Spleen (tissue), 11 donors: ENCODE results near the gene MCTP1. TPM values are rescaled to one million over a fixed set of nuclear protein-coding genes. Genes with fewer than 3 reads are reported as not detected.

Experiments used
- DNase-seq: peaks from one replicate; pipeline ENCODE4 v3.0.0-alpha.2; 2020
- H3K27ac ChIP-seq, 8 donors: fragments of 200-600 bp; sonication (generic) in 7 of 8; 1 replicate in 4 of 8; 2 replicates in 4 of 8; pipeline versions ENCODE4 v1.5.0 to v1.8.0; 2016 to 2021; ENCODE audit warnings: inconsistent platforms in 4 of 8, mild to moderate bottlenecking in 4 of 8, moderate library complexity in 1 of 8
- H3K27me3 ChIP-seq, 7 donors: fragments of 200-600 bp; sonication (generic) in 6 of 7; replicated peaks in 1 of 7; 1 replicate in 4 of 7; 2 replicates in 3 of 7; pipeline versions ENCODE4 v1.5.0 to v1.8.0; 2016 to 2021; ENCODE audit warnings: inconsistent platforms in 3 of 7, mild to moderate bottlenecking in 1 of 7
- H3K36me3 ChIP-seq, 6 donors: fragments of 200-600 bp; sonication (generic) in 5 of 6; 1 replicate in 4 of 6; 2 replicates in 2 of 6; pipeline versions ENCODE4 v1.5.0 to v1.8.0; 2016 to 2021; ENCODE audit warnings: inconsistent platforms in 2 of 6
- H3K4me1 ChIP-seq, 6 donors: fragments of 200-600 bp; sonication (generic) in 5 of 6; 1 replicate in 3 of 6; 2 replicates in 3 of 6; pipeline versions ENCODE4 v1.5.0 to v1.8.0; 2016 to 2021; ENCODE audit warnings: inconsistent platforms in 3 of 6
- H3K4me3 ChIP-seq, 8 donors: fragments of 200-600 bp; sonication (generic) in 7 of 8; 1 replicate in 4 of 8; 2 replicates in 4 of 8; pipeline versions ENCODE4 v1.5.0 to v1.8.0; 2016 to 2021; ENCODE audit warnings: inconsistent platforms in 4 of 8, mild to moderate bottlenecking in 4 of 8, moderate library complexity in 2 of 8
- H3K9me3 ChIP-seq, 8 donors: fragments of 200-600 bp; sonication (generic) in 7 of 8; 1 replicate in 4 of 8; 2 replicates in 4 of 8; pipeline versions ENCODE4 v1.5.0 to v1.8.0; 2016 to 2021; ENCODE audit warnings: inconsistent platforms in 4 of 8
- POLR2A ChIP-seq, 3 donors: fragments of 450-650 bp; IDR thresholded peaks; one replicate each; pipeline ENCODE4 v1.5.1; 2017; ENCODE audit warnings: antibody characterized with exemption in 3 of 3, mild to moderate bottlenecking in 1 of 3
- POLR2AphosphoS5 ChIP-seq, 3 donors: sonication (generic); formaldehyde crosslinking; IDR thresholded peaks; one replicate each; pipeline ENCODE4 v1.5.1; 2017; ENCODE audit warnings: antibody characterized with exemption in 3 of 3
- WGBS, 5 donors: extraction: QIAGEN DNeasy Blood & Tissue Kit in 3 of 5; methylation state at CpG; one replicate each; pipeline versions ENCODE4 v1.1.5 to v1.1.7; 2013 to 2018; 5-methylcytosine and 5-hydroxymethylcytosine counted together
- intact Hi-C: fragments of 100-400 bp; cut with DNase I; formaldehyde crosslinking; loops from one replicate; pipeline ENCODE4 v1.15.0; 2023; ENCODE audit warnings: low total_unique reads
- polyA plus RNA-seq, 3 donors: library from polyadenylated mRNA; stranded (reverse); fragments of 200-250 nt; gene quantifications; one replicate each; pipeline ENCODE4 v1.2.1, GENCODE V29; 2013
- total RNA-seq, 7 donors: library from RNA; depleted of rRNA in 3 of 7; stranded (reverse); fragments of >200 nt in 3 of 7; fragmentation: NEBNext Ultra II Directional in 4 of 7; extraction: Animal tissue kit (Norgen Biotek cat#: 25700) in 4 of 7; gene quantifications; one replicate each; pipeline versions ENCODE4 v1.1.0 to v1.2.1, GENCODE V29; 2016 to 2021
- TF ChIP-seq, protein P1 (sequence below), 11 experiments: fragments of 200-600 bp in 7 of 11; fragments of 450-650 bp in 4 of 11; sonication (generic) in 4 of 11; IDR thresholded peaks in 8 of 11; conservative IDR thresholded peaks in 3 of 11; 1 replicate in 7 of 11; 2 replicates in 4 of 11; pipeline versions ENCODE4 v1.4.0 to v1.8.0; 2016 to 2021; ENCODE audit warnings: antibody characterized with exemption in 11 of 11, inconsistent platforms in 4 of 11, mild to moderate bottlenecking in 1 of 11
- donor health status: healthy with polysubstance abuse.
- donor health status: DM: no; HTN: no; CAD: no; lungs with moderate emphysema.
- donor health status: DM: no; HTN: no; CAD: no.
- donor health status: Bipolar disorder and iron deficiency.
- donor health status: healthy.
- donor health status: DM: no; HTN: no; CAD: no.
- donor health status: DM: yes; HTN: yes; CAD: no.

The MCTP1 gene
- total and polyA plus RNA-seq, 10 donors = 1.2 to 57.2 (median 29.4) TPM

DNA sequence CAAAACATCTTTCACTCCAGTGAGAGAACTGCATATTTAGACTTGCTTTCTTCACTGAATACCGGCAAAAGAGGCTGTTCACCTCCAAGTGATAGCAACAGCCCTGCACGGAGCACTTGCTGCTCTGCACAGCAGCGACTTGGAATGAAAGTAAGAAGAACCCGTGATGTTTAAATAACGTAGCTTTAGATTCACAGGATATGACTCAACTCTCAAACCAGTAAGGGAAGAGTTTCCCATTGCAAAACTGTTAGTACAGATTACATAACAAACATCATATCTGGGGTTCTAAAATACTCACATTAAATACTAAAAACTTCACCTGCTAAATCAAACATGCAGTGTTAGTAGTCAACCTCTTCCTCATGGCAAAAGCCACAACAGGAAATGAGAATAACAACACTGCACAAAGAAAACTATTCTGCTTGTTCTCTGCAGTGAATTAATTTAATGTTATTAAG lies 203.4 kb downstream of the MCTP1 start:
- intact Hi-C loops = no loop called here
- Histone ChIP-seq H3K27me3 (no peaks in the 10 kb centered on the region), H3K9me3 (no peaks in the 10 kb centered on the region), H3K4me1 (peaks cover 0 to 32% (median 3%) of the 10 kb centered on the region in 6 donors), H3K36me3 (no peaks in the 10 kb centered on the region), H3K27ac (peak overlapping the region in 7 of 8 donors; percentile 44 to 86 (median 82)), H3K4me3 (peak overlapping the region in 7 of 8 donors; percentile 1 to 60 (median 27))
- DNase-seq = peak; percentile 84
- TF ChIP-seq POLR2AphosphoS5 (IDR thresholded peaks at IDR 0.05) = peak in 1 of 3 donors; percentile 93
- peak; percentile 44 to 69 (median 62) for TF ChIP-seq POLR2A (IDR thresholded peaks at IDR 0.05)
- TF ChIP-seq, protein P1, sequence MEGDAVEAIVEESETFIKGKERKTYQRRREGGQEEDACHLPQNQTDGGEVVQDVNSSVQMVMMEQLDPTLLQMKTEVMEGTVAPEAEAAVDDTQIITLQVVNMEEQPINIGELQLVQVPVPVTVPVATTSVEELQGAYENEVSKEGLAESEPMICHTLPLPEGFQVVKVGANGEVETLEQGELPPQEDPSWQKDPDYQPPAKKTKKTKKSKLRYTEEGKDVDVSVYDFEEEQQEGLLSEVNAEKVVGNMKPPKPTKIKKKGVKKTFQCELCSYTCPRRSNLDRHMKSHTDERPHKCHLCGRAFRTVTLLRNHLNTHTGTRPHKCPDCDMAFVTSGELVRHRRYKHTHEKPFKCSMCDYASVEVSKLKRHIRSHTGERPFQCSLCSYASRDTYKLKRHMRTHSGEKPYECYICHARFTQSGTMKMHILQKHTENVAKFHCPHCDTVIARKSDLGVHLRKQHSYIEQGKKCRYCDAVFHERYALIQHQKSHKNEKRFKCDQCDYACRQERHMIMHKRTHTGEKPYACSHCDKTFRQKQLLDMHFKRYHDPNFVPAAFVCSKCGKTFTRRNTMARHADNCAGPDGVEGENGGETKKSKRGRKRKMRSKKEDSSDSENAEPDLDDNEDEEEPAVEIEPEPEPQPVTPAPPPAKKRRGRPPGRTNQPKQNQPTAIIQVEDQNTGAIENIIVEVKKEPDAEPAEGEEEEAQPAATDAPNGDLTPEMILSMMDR (IDR thresholded peaks at IDR 0.05 in 8 of 11, conservative IDR thresholded peaks at IDR 0.05 in 3 of 11) = no peak
- 2 to 8% (median 6%) methylated on average over 5 of the region's 5 CpGs for WGBS, 5 donors

DNA sequence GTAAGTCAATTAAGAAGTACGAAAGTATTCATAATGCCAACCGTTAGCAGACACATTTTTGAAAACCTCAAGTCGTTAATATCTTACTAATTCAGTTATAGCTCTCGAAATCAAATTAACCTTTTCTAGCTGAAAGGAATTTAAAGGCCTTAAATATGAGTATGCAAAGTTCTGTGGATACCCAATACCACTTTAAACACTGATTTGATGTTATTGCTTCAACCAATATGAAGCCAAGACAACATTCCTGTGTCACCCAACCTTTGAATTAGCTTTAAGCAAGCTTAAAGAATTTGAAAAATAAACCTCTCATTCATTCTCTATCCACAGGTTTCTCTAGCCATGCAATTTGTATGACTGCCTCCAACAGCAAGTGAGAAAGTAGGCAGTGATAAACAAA lies 204.5 kb downstream of the MCTP1 start:
- DNase-seq = no peak
- H3K36me3 ChIP-seq = no peaks in the 10 kb centered on the region
- intact Hi-C loops = no loop called here
- 36 to 56% (median 49%) methylated on average over 4 of the region's 4 CpGs for WGBS, 5 donors
- H3K4me1 ChIP-seq = peaks cover 0 to 41% (median 3%) of the 10 kb centered on the region in 6 donors
- peak overlapping the region in 6 of 8 donors; percentile 44 to 86 (median 82) for H3K27ac ChIP-seq
- H3K4me3 ChIP-seq = peak overlapping the region in 5 of 8 donors; percentile 20 to 60 (median 33)
- no peak for TF ChIP-seq POLR2A (IDR thresholded peaks at IDR 0.05)
- TF ChIP-seq, protein P1 (IDR thresholded peaks at IDR 0.05 in 8 of 11, conservative IDR thresholded peaks at IDR 0.05 in 3 of 11) = no peak
- no peak for TF ChIP-seq POLR2AphosphoS5 (IDR thresholded peaks at IDR 0.05)
- H3K9me3 ChIP-seq = no peaks in the 10 kb centered on the region
- no peaks in the 10 kb centered on the region for H3K27me3 ChIP-seq

DNA sequence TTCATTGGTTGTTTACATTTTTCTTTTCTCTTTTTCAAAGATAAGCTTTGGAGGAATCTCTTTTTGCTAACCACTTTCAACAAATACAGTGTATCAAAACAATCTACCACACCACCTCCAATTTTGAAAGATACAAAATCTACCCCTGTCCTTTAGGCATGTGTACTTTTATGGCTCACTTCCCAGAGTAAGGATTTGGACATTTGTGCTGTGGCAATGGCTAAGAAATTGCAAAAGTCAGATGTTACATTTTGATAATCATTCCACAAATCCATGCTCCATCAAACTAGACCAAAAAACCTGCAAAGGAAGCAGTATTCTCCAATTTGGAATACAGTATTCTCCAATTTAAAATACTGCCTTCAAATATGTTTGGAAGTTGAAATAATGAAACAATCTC lies 204.9 kb downstream of the MCTP1 start:
- H3K27ac ChIP-seq = peak overlapping the region in 4 of 8 donors; percentile 72 to 86 (median 84)

DNA sequence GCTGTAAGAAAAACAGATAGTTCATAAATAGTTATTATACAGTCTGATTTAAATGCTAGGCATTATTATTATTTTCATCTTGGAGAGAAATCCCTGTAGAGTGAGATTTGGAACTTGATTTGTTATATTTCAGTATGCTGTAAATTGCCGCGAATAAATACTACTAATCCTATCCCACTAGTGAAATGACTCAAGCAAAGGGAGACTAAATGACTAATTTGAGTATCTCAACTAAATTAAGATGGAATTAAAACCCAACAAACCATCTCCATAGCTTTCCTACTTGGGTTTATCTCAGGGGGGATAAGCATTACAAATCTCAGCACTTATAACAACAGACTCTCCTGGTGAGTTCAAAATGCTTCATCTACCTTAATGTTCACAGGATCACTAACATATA lies 206.0 kb downstream of the MCTP1 start:
- WGBS, 5 donors = 84 to 97% (median 92%) methylated on average over 2 of the region's 2 CpGs
- TF ChIP-seq POLR2A (IDR thresholded peaks at IDR 0.05) (no peak), POLR2AphosphoS5 (IDR thresholded peaks at IDR 0.05) (no peak)
- TF ChIP-seq, protein P1 (IDR thresholded peaks at IDR 0.05 in 8 of 11, conservative IDR thresholded peaks at IDR 0.05 in 3 of 11) = no peak
- H3K4me3 ChIP-seq = peak overlapping the region in 1 of 8 donors; percentile 16

More for the DNA sequence above, 204.9 kb downstream of the MCTP1 start:
- DNase-seq = no peak
- Histone ChIP-seq H3K27me3 (no peaks in the 10 kb centered on the region), H3K9me3 (no peaks in the 10 kb centered on the region), H3K36me3 (no peaks in the 10 kb centered on the region), H3K4me3 (peak overlapping the region in 4 of 8 donors; percentile 27 to 60 (median 33)), H3K4me1 (peaks cover 0 to 44% (median 3%) of the 10 kb centered on the region in 6 donors)
- TF ChIP-seq POLR2A (IDR thresholded peaks at IDR 0.05) (no peak), POLR2AphosphoS5 (IDR thresholded peaks at IDR 0.05) (no peak)
- TF ChIP-seq, protein P1 (IDR thresholded peaks at IDR 0.05 in 8 of 11, conservative IDR thresholded peaks at IDR 0.05 in 3 of 11) = no peak
- intact Hi-C loops = no loop called here

More for the DNA sequence above, 206.0 kb downstream of the MCTP1 start:
- intact Hi-C loops = no loop called here
- Histone ChIP-seq H3K4me1 (peaks cover 0 to 49% (median 5%) of the 10 kb centered on the region in 6 donors), H3K9me3 (no peaks in the 10 kb centered on the region), H3K27me3 (no peaks in the 10 kb centered on the region), H3K27ac (no peak overlapping the region), H3K36me3 (no peaks in the 10 kb centered on the region)
- DNase-seq = no peak
